ENCODE results near the gene SDK1. TPM values are rescaled to one million over a fixed set of nuclear protein-coding genes. Genes with fewer than 3 reads are reported as not detected.

Gene SDK1
- total and polyA plus RNA-seq, 4 donors, result 0.12 to 0.47 (median 0.36) TPM

GRCh38 chr7:4170997-4171786 is 870.1 kb downstream of the SDK1 start:
- Histone ChIP-seq H3K36me3 (ENCODE audit: control insufficient read depth in 4 of 4, insufficient read depth in 3 of 4, low read depth in 1 of 4, low read length in 3 of 4) (no peaks in the 10 kb centered on the region), H3K27me3 (ENCODE audit: control insufficient read depth in 4 of 4, insufficient read depth in 4 of 4, low read length in 3 of 4) (no peaks in the 10 kb centered on the region), H3K4me3 (ENCODE audit: low read depth in 1 of 3, low read length in 3 of 3) (no peak overlapping the region), H3K9me3 (ENCODE audit: control insufficient read depth in 4 of 4, low read length in 3 of 4) (no peaks in the 10 kb centered on the region), H3K4me1 (ENCODE audit: control insufficient read depth in 4 of 4, insufficient read depth in 4 of 4, low read length in 3 of 4) (no peaks in the 10 kb centered on the region), H3K27ac (ENCODE audit: low read depth in 1 of 2, low read length in 2 of 2) (no peak overlapping the region), H3K9ac (ENCODE audit: low read depth in 1 of 2, low read length in 2 of 2) (no peak overlapping the region)
- TF ChIP-seq HNF4G (IDR thresholded peaks at IDR 0.05), result no peak
- no peak for TF ChIP-seq RXRA (IDR thresholded peaks at IDR 0.05)
- no peak for TF ChIP-seq NR2F2 (IDR thresholded peaks at IDR 0.05)
- TF ChIP-seq TAF1 (conservative IDR thresholded peaks at IDR 0.05), result no peak
- no peak for TF ChIP-seq ZBTB33 (IDR thresholded peaks at IDR 0.05)
- TF ChIP-seq, protein P1, sequence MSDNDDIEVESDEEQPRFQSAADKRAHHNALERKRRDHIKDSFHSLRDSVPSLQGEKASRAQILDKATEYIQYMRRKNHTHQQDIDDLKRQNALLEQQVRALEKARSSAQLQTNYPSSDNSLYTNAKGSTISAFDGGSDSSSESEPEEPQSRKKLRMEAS (IDR thresholded peaks at IDR 0.05), result no peak
- TF ChIP-seq FOXA2 (IDR thresholded peaks at IDR 0.05), result no peak
- no peak for TF ChIP-seq YY1 (IDR thresholded peaks at IDR 0.05)
- TF ChIP-seq GABPA (IDR thresholded peaks at IDR 0.05 in 1 of 2, conservative IDR thresholded peaks at IDR 0.05 in 1 of 2), result no peak
- TF ChIP-seq, protein P2, sequence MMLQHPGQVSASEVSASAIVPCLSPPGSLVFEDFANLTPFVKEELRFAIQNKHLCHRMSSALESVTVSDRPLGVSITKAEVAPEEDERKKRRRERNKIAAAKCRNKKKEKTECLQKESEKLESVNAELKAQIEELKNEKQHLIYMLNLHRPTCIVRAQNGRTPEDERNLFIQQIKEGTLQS (IDR thresholded peaks at IDR 0.05), result no peak
- no peak for TF ChIP-seq EGR1 (IDR thresholded peaks at IDR 0.05; ENCODE audit: low read depth in 2 of 2)
- TF ChIP-seq FOXA1 (IDR thresholded peaks at IDR 0.05), result no peak
- no peak for TF ChIP-seq HNF4A (conservative IDR thresholded peaks at IDR 0.05)
- TF ChIP-seq CTCF (IDR thresholded peaks at IDR 0.05; ENCODE audit: low read depth, low read length, missing input control), result no peak
- TF ChIP-seq RAD21 (IDR thresholded peaks at IDR 0.05), result no peak
- DNase-seq (ENCODE audit: low spot score), result no peak
- 86% methylated on average over 22 of the region's 22 CpGs for WGBS

- H3K9ac ChIP-seq (ENCODE audit: low read depth in 1 of 2, low read length in 2 of 2), result no peak overlapping the region
- 90% methylated on average over 12 of the region's 12 CpGs for WGBS
- no peaks in the 10 kb centered on the region for H3K27me3 ChIP-seq (ENCODE audit: control insufficient read depth in 4 of 4, insufficient read depth in 4 of 4, low read length in 3 of 4)
- H3K9me3 ChIP-seq (ENCODE audit: control insufficient read depth in 4 of 4, low read length in 3 of 4), result no peaks in the 10 kb centered on the region
- no peak overlapping the region for H3K27ac ChIP-seq (ENCODE audit: low read depth in 1 of 2, low read length in 2 of 2)
- no peaks in the 10 kb centered on the region for H3K4me1 ChIP-seq (ENCODE audit: control insufficient read depth in 4 of 4, insufficient read depth in 4 of 4, low read length in 3 of 4)
- H3K36me3 ChIP-seq (ENCODE audit: control insufficient read depth in 4 of 4, insufficient read depth in 3 of 4, low read depth in 1 of 4, low read length in 3 of 4), result no peaks in the 10 kb centered on the region
- no peak overlapping the region for H3K4me3 ChIP-seq (ENCODE audit: low read depth in 1 of 3, low read length in 3 of 3)
- DNase-seq (ENCODE audit: low spot score), result no peak
- TF ChIP-seq SP1 (IDR thresholded peaks at IDR 0.05) (no peak), CTCF (IDR thresholded peaks at IDR 0.05; ENCODE audit: low read depth, low read length, missing input control) (no peak), HNF4G (IDR thresholded peaks at IDR 0.05) (no peak), YY1 (IDR thresholded peaks at IDR 0.05) (no peak), FOXA1 (IDR thresholded peaks at IDR 0.05) (no peak), ZBTB33 (IDR thresholded peaks at IDR 0.05) (no peak), JUND (IDR thresholded peaks at IDR 0.05) (no peak), GABPA (IDR thresholded peaks at IDR 0.05 in 1 of 2, conservative IDR thresholded peaks at IDR 0.05 in 1 of 2) (no peak), RAD21 (IDR thresholded peaks at IDR 0.05) (no peak), TAF1 (conservative IDR thresholded peaks at IDR 0.05) (no peak), HNF4A (conservative IDR thresholded peaks at IDR 0.05) (no peak), NR2F2 (IDR thresholded peaks at IDR 0.05) (no peak)
- TF ChIP-seq, protein P2 (IDR thresholded peaks at IDR 0.05), result no peak
- TF ChIP-seq, protein P3, sequence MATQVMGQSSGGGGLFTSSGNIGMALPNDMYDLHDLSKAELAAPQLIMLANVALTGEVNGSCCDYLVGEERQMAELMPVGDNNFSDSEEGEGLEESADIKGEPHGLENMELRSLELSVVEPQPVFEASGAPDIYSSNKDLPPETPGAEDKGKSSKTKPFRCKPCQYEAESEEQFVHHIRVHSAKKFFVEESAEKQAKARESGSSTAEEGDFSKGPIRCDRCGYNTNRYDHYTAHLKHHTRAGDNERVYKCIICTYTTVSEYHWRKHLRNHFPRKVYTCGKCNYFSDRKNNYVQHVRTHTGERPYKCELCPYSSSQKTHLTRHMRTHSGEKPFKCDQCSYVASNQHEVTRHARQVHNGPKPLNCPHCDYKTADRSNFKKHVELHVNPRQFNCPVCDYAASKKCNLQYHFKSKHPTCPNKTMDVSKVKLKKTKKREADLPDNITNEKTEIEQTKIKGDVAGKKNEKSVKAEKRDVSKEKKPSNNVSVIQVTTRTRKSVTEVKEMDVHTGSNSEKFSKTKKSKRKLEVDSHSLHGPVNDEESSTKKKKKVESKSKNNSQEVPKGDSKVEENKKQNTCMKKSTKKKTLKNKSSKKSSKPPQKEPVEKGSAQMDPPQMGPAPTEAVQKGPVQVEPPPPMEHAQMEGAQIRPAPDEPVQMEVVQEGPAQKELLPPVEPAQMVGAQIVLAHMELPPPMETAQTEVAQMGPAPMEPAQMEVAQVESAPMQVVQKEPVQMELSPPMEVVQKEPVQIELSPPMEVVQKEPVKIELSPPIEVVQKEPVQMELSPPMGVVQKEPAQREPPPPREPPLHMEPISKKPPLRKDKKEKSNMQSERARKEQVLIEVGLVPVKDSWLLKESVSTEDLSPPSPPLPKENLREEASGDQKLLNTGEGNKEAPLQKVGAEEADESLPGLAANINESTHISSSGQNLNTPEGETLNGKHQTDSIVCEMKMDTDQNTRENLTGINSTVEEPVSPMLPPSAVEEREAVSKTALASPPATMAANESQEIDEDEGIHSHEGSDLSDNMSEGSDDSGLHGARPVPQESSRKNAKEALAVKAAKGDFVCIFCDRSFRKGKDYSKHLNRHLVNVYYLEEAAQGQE (IDR thresholded peaks at IDR 0.05), result no peak
Measured at GRCh38 chr7:4172883-4173282, 871.8 kb downstream of the SDK1 start.

Data from liver (tissue), 9 donors.